Left ventricle myocardium superior (tissue), 1 donor: ENCODE measurements around the gene TBC1D5. TPM values are rescaled to one million over a fixed set of nuclear protein-coding genes. Genes with fewer than 3 reads are reported as not detected.
"Not testable (repeated sequence)": the region's sequence is repeated elsewhere in the genome, so short reads cannot be mapped to it uniquely, and the experiment has no call there.

ENCODE experiments used
- ATAC-seq: fragments of 200-7000 bp; cut with Tn5 transposase; one replicate; pipeline ENCODE4 v1.9.1; 2020; ENCODE audit warnings: mild to moderate bottlenecking, moderate library complexity
- DNase-seq: peaks from one replicate; pipeline ENCODE4 v3.0.0-alpha.2; 2020
- intact Hi-C: fragments of 100-400 bp; cut with micrococcal nuclease; formaldehyde crosslinking; loops from one replicate; pipeline ENCODE4 v1.11.0; 2022
- total RNA-seq: library from RNA; stranded (reverse); fragmentation: NEBNext Ultra II Directional; extraction: Animal tissue kit (Norgen Biotek cat#: 25700); gene quantifications from one replicate; pipeline ENCODE4 v1.2.1, GENCODE V29; 2021
- donor health status: DM: no; HTN: yes; CAD: no; lungs with severe emphysema.

TBC1D5 gene
- total RNA-seq, 1 donor from 2014 or later = 27.1 TPM

DNA sequence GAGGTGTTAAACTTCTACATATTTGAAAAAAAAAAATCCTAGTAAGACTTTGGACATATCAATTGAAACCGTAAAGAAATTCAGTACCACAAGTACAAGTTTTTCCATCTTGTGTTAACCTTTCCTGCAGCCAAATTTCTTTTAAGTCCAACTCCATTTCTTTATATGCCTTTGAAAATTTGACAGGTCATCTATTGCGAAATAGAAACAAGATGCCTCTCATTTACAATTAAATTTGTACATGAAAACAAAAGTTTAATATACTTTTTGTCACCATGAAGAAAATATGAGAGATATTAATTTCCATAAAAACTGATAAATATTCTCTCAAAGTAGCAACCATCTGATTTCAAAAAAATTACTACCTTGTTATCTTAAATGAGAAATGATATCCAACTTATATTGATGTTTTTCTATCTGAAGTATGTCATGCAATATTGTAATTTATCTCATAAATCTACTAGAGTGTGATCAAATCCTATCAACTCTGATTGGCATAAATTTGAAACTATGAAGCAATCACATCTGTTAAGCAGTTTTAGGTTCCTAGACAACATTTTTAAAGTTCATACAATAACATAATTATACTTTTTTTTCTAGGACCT is 68.2 kb downstream of the TBC1D5 start:
- DNase-seq (no peak), ATAC-seq (no peak)
- intact Hi-C loops = no loop called here

DNA sequence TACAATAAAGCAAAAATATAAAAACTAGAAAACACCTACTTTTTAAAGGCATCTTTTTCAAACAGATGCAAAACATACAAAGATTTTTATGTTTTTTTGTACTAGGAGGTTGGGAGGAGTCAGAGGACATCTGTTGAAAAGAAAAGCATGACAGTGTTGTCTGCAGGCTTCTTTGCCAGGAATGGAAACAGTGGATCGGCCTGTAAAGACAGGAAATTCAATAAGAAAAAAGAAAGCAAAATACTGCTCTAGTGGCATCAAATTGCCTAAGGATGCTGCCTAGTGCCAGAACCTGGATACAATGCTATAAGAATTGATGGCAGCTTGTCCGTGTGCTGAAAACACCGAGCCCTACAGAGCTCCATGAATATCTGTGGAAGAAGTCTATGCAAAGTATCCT is 69.9 kb downstream of the TBC1D5 start:
- ATAC-seq (no peak), DNase-seq (no peak)
- intact Hi-C loops = no loop called here

DNA sequence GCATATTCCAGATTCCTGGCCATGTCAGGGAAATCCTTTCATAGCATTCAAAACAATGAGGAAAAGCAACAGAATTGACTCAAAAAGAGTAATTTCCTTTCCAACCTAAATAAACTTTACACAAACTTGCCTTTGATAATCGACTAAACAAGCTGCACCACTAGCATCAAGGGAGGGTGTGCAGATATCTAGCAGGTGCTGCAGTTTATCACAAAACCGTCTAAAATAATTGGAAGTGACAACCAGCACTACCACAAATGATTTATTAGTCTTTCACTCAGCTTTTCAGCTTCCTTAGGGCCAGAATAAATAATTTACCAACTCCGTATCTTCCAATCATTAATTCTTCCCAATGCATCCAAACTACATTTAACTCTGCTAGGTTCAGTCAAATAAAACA is 71.7 kb downstream of the TBC1D5 start:
- DNase-seq (no peak), ATAC-seq (no peak)
- intact Hi-C loops = no loop called here

DNA sequence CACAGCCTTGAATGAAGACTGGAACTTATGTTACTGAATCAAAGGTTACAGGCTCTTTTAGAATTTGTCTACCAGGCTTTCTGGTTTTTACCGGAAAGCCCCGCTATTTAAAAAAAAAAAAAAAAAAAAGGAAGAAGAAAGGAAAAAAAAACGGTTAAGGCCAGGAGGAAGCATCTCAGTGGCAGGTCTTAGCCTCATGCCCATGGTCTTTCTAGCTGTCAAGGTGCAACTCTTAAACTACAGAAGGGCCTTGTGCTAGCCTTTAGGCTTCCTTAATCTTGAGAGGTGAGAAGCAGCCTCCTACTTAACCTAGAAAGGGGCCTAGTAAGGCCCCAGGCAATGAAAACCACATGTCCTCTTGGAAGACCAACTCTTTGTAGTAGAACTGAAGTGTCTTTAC is 77.5 kb downstream of the TBC1D5 start:
- ATAC-seq (no peak), DNase-seq (no peak)
- intact Hi-C loops = no loop called here

DNA sequence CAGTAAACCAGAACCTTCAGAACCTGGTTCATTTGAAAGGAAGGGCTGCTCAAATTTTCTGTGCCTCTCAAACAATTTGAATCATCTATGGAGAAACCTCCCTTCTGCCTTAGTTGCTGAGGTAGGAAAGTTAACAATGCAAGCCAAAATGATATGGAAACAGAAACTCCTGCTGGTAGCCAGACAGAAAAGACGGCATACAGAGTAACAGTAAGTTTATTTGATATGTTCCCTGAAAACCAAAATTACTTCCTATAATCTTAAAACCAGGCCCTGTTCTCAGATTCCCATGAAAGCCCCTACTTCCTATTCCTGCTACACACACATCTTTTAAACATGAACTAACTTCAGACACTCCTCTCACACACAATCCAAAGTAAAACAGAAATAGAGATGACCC is 86.2 kb downstream of the TBC1D5 start:
- intact Hi-C loops = no loop called here
- DNase-seq = no peak
- ATAC-seq = no peak

DNA sequence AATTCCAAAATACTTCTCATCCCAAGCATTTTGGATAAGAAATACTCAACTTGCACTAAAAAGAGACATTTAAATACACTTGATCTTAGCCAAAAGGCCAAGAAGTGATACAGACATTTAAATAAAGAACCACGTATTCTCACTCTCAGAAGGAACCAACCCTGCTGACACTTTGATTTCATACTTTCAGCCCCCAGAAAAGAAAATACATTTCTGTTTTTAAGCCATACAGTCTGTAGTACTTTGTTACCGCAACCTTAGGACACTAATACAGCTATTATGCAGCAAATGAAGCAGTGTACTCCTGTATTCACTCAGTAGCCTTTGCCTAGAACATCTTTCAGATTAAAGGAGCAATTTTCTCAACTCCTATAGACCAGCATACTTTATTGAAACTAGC is 86.7 kb downstream of the TBC1D5 start:
- DNase-seq (no peak), ATAC-seq (no peak)
- intact Hi-C loops = no loop called here

DNA sequence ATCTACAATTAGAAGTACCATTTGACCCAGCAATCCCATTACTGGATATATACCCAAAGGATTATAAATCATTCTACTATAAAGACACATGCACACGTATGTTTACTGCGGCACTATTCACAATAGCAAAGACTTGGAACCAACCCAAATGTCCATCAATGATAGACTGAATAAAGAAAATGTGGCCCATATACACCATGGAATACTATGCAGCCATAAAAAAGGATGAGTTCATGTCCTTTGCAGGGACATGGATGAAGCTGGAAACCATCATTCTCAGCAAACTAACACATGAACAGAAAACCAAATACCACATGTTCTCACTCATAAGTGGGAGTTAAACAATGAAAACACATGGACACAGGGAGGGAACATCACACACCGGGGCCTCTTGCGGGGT is 92.7 kb downstream of the TBC1D5 start:
- ATAC-seq, DNase-seq: not testable (repeated sequence)
- intact Hi-C loops = loop anchor here (10.0 kb wide), 1 partner anchor 185 kb away; no protein-coding TSS in a partner anchor

DNA sequence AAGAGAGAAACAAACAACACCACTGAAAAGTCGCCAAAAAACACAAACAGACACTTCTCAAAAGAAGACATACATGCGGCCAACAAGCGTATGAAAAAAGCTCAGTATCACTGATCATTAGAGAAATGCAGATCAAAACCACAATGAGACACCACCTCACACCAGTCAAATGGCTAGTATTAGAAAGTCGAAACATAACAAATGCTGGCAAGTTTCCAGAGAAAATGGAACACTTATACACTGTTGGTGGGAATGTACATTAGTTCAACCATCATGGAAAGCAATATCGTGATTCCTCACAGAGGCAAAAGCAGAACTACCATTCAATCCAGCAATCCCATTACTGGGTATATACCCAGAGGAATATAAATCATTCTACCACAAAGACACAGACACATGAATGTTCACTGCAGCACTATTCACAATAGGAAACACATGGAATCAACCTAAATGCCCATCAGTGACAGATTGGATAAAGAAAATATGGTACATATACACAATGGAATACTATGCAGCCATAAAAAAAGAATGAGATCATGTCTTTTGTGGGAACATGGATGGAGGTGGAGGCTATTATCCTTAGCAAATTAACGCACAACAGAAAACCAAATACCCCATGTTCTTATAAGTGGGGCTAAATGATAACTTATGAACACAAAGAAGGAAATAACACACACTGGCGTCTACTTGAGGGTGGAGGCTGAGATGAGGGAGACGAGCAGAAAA is 93.6 kb downstream of the TBC1D5 start:
- ATAC-seq = not testable (repeated sequence)

DNA sequence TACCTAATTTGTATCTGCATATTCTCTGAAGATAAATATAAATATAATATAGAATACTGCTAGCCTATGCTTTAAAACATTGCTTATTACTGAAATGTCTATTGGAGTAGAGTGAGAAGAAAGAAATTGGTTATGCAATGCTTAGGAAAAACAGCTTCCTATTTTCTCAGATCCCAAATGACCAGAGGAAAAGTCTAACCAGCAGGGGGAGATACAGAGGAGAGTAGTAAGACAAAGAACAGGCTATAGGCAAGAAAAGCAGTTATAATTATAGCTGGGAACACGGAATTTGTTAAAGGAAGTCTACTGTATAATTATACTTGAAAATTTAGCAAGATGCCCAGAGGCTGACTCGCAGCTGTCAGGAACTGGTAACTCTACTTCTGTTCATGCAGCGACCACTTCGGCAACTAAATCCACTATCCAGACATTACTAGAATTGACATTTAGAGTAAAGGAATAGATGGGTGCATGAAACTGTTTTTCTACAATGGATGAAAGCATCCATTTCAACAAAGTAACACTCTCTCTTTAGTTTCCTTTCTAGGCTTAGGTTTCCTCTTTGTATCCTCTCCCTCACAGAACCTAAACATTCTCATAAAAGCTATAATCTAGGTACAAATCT is 97.2 kb downstream of the TBC1D5 start:
- DNase-seq (no peak), ATAC-seq (peak; percentile 71)
- intact Hi-C loops = loop anchor here (10.0 kb wide), 1 partner anchor 190 kb away; no protein-coding TSS in a partner anchor

More for the DNA sequence above, 93.6 kb downstream of the TBC1D5 start:
- intact Hi-C loops = loop anchor here (10.0 kb wide), 1 partner anchor 186 kb away; no protein-coding TSS in a partner anchor
- DNase-seq = not testable (repeated sequence)

DNA sequence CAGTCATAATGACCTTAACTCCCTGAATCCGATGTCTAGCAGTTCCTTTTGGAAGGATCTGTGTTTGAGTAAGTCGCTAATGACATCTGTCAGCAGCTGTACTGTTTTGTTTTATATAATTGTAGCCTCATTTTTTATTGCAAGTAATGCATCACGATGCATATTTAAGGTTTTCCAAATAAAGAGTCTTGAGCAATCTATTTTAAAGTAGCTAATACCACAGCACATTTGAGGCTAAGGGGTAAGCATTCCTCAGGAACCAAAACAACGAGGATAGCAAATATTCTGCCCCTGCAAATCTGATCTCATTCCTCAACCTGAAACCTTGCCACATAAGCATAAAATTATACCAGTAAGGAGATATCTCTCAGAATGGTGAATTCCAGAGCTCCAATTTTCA is 98.7 kb downstream of the TBC1D5 start:
- ATAC-seq (no peak), DNase-seq (no peak)
- intact Hi-C loops = loop anchor here (10.0 kb wide), 1 partner anchor 191 kb away; no protein-coding TSS in a partner anchor

DNA sequence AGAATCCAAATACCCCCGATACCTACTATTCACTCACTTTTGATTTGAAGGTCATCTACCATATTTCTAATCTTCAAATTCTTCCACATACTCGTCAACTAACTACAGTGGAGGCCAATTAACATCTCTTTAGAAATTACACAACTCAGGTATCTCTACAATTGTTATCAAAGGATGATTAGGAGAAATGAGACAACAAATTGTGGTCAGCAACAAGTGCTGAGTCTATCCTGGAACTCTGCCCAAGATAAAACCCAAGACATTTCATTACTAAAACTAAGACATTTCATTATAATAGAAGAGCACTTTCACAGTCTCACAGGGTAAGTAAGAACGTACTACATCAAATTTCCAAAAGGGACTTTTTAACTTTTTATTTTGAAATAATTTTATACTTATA is 100.0 kb downstream of the TBC1D5 start:
- no peak for ATAC-seq
- DNase-seq = no peak
- intact Hi-C loops = loop anchor here (10.0 kb wide), 1 partner anchor 192 kb away; no protein-coding TSS in a partner anchor

DNA sequence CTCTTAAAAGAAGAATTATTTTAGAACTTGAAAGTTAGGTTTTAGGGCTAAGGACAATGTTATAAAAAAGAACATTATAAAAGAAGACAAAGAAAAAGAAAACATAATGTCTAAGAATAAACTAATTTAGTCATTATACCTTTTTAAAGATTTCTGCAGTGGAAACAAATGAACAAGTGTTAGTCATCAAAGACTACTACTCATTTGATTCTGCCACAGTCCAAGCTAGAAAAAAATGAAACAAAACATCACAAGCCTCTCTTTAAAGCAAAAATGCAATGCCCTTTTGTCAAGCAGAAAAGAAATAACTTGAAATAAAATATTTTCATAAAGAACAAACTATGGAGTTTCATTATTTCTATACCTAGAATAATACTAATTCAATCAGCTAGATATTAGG is 102.0 kb downstream of the TBC1D5 start:
- ATAC-seq = no peak
- intact Hi-C loops = loop anchor here (10.0 kb wide), 1 partner anchor 194 kb away; no protein-coding TSS in a partner anchor
- DNase-seq = no peak

DNA sequence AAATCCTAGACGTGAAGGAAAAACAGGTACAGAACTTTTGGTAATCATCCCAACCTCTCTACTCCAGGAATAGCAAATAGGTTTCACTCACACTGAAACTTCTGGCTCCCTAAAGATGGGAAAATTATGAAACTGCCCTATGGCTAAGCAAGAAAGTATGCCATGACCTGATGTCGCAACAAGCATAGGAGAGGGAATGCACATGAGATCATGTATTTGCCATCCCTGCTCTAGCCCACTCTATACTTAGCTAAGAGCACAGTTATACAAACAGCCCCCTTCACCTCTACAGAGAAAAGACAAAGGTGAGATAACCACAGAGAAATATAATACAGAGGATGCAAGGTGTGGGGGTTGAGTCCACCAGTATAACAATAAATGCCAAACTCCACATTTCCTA is 102.7 kb downstream of the TBC1D5 start:
- no peak for DNase-seq
- ATAC-seq = peak; percentile 36
- intact Hi-C loops = loop anchor here (10.0 kb wide), 1 partner anchor 195 kb away; no protein-coding TSS in a partner anchor

DNA sequence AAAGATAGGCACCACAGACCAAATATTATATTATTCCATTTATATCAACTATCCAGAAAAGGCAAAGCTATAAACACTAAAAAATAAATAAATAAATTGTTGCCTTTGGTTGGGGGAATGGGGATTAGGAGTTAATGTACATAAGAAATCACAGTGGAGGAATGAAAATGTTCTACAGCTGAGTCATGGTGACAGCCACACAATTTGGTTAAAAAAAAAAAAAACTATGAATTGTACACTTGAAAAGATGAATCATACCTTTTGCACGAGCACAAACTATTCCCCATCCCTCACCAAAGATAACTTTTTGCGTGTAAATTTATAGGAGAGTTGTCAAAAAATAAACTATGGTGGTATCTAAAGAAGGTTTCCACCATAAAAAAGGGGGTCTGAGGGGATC is 103.2 kb downstream of the TBC1D5 start:
- DNase-seq (no peak), ATAC-seq (no peak)
- intact Hi-C loops = no loop called here

DNA sequence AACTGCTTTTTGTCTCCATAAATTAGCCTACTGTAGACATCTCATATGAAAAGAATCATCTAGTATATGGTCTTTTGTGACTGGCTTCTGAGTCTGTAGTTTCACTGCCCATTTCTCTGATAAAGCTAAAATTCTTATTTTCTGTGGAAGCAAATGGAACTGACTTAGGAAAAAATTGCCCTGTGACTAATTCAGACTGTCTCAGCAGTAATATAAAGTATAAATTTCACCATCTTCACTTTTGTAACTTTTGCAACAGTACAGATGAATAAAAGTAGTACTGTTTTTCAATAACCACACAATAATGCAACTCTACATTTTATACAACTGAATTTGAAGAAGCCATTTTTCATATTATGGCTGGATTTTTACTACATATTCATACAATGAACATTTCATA is 104.1 kb downstream of the TBC1D5 start:
- intact Hi-C loops = no loop called here
- DNase-seq = no peak
- no peak for ATAC-seq

DNA sequence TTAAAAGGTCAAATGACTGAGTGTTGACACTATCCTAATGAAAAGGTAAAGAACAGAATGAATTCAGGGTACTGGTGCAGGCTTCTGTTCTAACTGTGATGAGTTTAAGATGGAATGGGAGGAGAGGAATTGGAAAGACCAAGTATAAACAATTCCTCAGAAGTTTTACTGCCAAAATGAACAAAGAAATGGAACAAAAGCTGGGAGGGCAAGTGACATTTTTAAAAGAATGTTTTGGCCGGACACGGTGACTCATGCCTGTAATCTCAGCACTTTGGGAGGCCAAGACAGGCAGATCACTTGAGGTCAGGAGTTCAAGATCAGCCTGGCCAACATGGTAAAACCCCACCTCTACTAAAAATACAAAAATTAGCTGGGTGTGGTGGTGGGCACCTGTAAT is 106.8 kb downstream of the TBC1D5 start:
- ATAC-seq, DNase-seq, intact Hi-C loops: not testable (repeated sequence)

DNA sequence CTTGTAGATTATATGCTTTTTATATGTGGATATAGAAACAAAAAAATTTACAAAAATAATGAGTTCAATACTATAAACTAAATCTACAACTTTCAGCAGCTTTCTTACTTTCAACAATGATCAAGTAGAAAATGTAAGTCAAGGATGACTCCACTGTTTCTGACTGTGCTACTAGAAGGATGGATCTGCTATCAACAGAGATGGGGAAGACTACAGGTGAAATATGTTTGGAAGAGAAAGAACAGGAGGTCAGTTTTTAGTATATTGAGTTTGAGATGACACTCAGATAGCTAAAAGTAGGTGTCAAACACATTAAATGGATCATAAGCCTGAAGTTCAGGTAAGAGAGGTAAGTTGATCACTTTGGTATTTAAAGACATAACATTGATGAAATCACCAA is 107.5 kb downstream of the TBC1D5 start:
- DNase-seq (no peak), ATAC-seq (no peak)
- intact Hi-C loops = no loop called here

DNA sequence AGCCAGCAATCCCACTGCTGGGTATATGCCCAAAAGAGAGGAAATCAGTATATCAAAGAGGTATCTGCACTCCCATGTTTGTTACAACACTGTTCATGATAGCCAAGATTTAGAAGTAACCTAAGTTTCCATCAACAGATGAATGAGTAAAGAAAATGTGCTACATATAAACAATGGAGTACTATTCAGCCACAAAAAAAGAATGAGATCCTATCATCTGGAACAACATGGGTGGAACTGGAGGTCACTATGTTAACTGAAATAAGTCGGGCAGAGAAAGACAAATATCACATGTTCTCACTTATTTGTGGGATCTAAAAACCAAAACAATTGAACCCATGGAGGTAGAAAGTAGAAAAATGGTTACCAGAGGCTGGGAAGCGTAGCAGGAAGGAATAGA is 108.2 kb downstream of the TBC1D5 start:
- DNase-seq (no peak), ATAC-seq (no peak)
- intact Hi-C loops = no loop called here

DNA sequence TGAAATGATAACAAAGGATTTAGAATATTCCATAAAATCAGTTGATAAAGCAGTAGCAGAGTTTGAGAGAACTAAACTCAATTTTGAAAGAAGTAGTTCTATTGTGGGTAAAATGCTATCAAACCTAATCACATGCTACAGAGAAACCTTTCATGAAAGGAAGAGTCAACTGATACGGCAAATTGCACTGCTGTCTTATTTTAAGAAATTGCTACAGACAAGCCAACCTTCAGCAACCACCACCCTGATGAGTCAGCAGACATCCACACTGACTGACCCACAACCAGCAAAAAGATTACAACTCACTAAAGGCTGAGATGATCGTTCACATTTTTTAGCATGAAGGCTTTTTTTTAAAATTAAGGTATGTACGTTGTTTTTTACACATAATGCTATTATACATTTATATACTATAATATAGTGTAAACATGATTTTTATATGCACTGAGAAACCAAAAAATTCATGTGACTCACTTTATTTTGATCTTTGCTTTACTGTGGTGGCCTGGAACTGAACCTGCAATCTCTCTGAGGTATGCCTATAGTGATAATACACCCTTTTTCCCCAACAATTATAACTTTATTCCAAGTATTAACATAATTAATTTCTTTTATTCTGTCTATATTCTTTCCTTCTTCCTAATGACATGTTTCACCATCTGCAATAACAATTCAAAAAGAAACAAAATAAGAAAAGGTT is 109.9 kb downstream of the TBC1D5 start:
- peak; percentile 61 for ATAC-seq
- DNase-seq = no peak
- intact Hi-C loops = no loop called here

DNA sequence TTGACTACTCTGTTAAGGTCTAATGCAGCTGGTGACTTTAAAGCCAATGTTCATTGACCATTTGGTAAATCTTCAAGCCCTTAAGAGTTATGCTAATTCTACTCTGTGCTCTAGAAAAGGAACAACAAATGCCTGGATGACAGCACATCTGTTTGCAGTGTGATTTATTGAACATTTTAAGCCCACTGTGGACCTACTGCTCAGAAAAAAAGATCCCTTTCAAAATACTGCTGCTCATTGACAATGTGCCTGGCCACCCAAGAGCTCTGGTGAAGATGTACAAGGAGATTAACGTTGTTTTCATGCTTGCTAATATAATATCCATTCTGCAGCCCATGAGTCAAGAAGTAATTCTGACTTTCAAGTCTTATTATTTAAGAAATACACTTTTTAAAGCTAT is 110.8 kb downstream of the TBC1D5 start:
- intact Hi-C loops = no loop called here
- no peak for DNase-seq
- no peak for ATAC-seq
